Measurements from ENCODE around the gene NEXN. TPM values are rescaled to one million over a fixed set of nuclear protein-coding genes. Genes with fewer than 3 reads are reported as not detected.

NEXN gene
- total and polyA plus RNA-seq, 2 of the 8 experiments (the other 6 are each of a cell fraction or from before 2014, with no cell fraction given), result 0.20 to 2.9 TPM

- no peaks in the 10 kb centered on the region for H3K4me1 ChIP-seq (replicated peaks in 1 of 4; ENCODE audit: control insufficient read depth in 3 of 4, insufficient read depth in 4 of 4, low read length in 3 of 4)
- no peaks in the 10 kb centered on the region for H3K27me3 ChIP-seq (replicated peaks in 1 of 4; ENCODE audit: control insufficient read depth in 3 of 4, extremely low read depth in 1 of 4, insufficient read depth in 3 of 4, low read length in 3 of 4)
- WGBS, 2 experiments (ENCODE audit: extremely low coverage in 1 of 2, insufficient coverage in 1 of 2, insufficient read length in 1 of 2, insufficient replicate concordance in 2 of 2, low coverage in 1 of 2, low lambda C conversion rate in 2 of 2, missing lambda C conversion rate in 1 of 2), result 100% methylated on average over 1 of the region's 1 CpG; no CpG with 5 or more reads in 1 of the 2 experiments
- no peak overlapping the region for H2AFZ ChIP-seq (ENCODE audit: low read length)
- no peak overlapping the region for H3K18ac ChIP-seq (ENCODE audit: extremely low read depth, low read length)
- no peak overlapping the region for H4K5ac ChIP-seq (ENCODE audit: insufficient read length, low read depth, low read length)
- H3K9me3 ChIP-seq (ENCODE audit: insufficient read depth in 2 of 2, low read depth in 1 of 2, low read length in 1 of 2), result no peaks in the 10 kb centered on the region
- H3K4me3 ChIP-seq (ENCODE audit: extremely low read depth in 1 of 4, insufficient read depth in 2 of 4, low read depth in 3 of 4, low read length in 4 of 4), result no peak overlapping the region
- DNase-seq (ENCODE audit: low read depth in 1 of 2, low spot score in 2 of 2) (no peak), FAIRE-seq (no peak)
- H3K36me3 ChIP-seq (ENCODE audit: control insufficient read depth in 2 of 4, insufficient read depth in 4 of 4, low read length in 3 of 4), result no peaks in the 10 kb centered on the region
- ChIA-PET POLR2A (ENCODE audit: partially characterized antibody) (no interaction called here), CTCF (ENCODE audit: partially characterized antibody) (no interaction called here)
- no peak overlapping the region for H3K14ac ChIP-seq (ENCODE audit: insufficient read length)
- no peak overlapping the region for H3K23ac ChIP-seq (ENCODE audit: insufficient read length)
- H3K79me1 ChIP-seq (ENCODE audit: low read depth, low read length), result no peaks in the 10 kb centered on the region
- no peak overlapping the region for H3K56ac ChIP-seq (replicated peaks; ENCODE audit: insufficient read length, low read depth, low read length)
- no peaks in the 10 kb centered on the region for H3K79me2 ChIP-seq (ENCODE audit: control insufficient read depth in 1 of 2, insufficient read depth in 2 of 2, low read length in 2 of 2)
- H3K4ac ChIP-seq (replicated peaks; ENCODE audit: insufficient read length, low read depth, low read length), result no peak overlapping the region
- no peak overlapping the region for H3K4me2 ChIP-seq (ENCODE audit: insufficient read depth in 1 of 2, low read depth in 2 of 2, low read length in 2 of 2)
- H2BK120ac ChIP-seq (replicated peaks; ENCODE audit: low read depth, low read length), result no peak overlapping the region
- H3K27ac ChIP-seq (ENCODE audit: low read depth, low read length), result no peak overlapping the region
- no peak overlapping the region for H4K8ac ChIP-seq (ENCODE audit: extremely low read depth, insufficient read depth, low read length)
- no peak overlapping the region for H2BK15ac ChIP-seq (ENCODE audit: low read length)
- H3K9ac ChIP-seq (replicated peaks in 1 of 4; ENCODE audit: extremely low read depth in 1 of 4, low read depth in 3 of 4, low read length in 3 of 4), result no peak overlapping the region
- H2BK12ac ChIP-seq (ENCODE audit: low read depth, low read length), result no peak overlapping the region
- no peaks in the 10 kb centered on the region for H3K23me2 ChIP-seq (ENCODE audit: low read depth, low read length)
- no peak overlapping the region for H2BK5ac ChIP-seq (ENCODE audit: low read depth, low read length)
- H4K91ac ChIP-seq (replicated peaks; ENCODE audit: insufficient read length, low read length), result no peak overlapping the region
- no peak overlapping the region for H2BK20ac ChIP-seq (ENCODE audit: low read length)
- no peaks in the 10 kb centered on the region for H4K20me1 ChIP-seq (replicated peaks in 1 of 2; ENCODE audit: control insufficient read depth in 1 of 2, insufficient read depth in 2 of 2, low read length in 2 of 2)
- H2AK5ac ChIP-seq (ENCODE audit: low read depth, low read length), result no peak overlapping the region
- TF ChIP-seq SIX5 (IDR thresholded peaks at IDR 0.05; ENCODE audit: low read depth, low read length), result no peak
- no peak for TF ChIP-seq NANOG (IDR thresholded peaks at IDR 0.05; ENCODE audit: insufficient read depth, low read depth, low read length, poor library complexity, severe bottlenecking)
- TF ChIP-seq CBX5 (IDR thresholded peaks at IDR 0.05; ENCODE audit: low read depth, low read length), result no peak
- TF ChIP-seq SP4 (IDR thresholded peaks at IDR 0.05; ENCODE audit: low read length), result no peak
- TF ChIP-seq BRCA1 (IDR thresholded peaks at IDR 0.05; ENCODE audit: low read depth, low read length), result no peak
- TF ChIP-seq BACH1 (IDR thresholded peaks at IDR 0.05; ENCODE audit: low read length), result no peak
- TF ChIP-seq JUN (IDR thresholded peaks at IDR 0.05; ENCODE audit: low read depth, low read length), result no peak
- no peak for TF ChIP-seq KDM4A (IDR thresholded peaks at IDR 0.05; ENCODE audit: low read depth, low read length, severe bottlenecking)
- TF ChIP-seq MAX (IDR thresholded peaks at IDR 0.05), result no peak
- no peak for TF ChIP-seq RAD21 (IDR thresholded peaks at IDR 0.05 in 1 of 2, conservative IDR thresholded peaks at IDR 0.05 in 1 of 2; ENCODE audit: low read depth in 2 of 2, low read length in 2 of 2)
- no peak for TF ChIP-seq TAF7 (optimal IDR thresholded peaks at IDR 0.05; ENCODE audit: borderline replicate concordance, low read depth, low read length)
- TF ChIP-seq ATF3 (IDR thresholded peaks at IDR 0.05; ENCODE audit: insufficient read depth, low read depth, low read length), result no peak
- TF ChIP-seq NRF1 (IDR thresholded peaks at IDR 0.05; ENCODE audit: low read depth, low read length), result no peak
Observed at GRCh38 chr1:77850082-77850481, 38.3 kb upstream of the NEXN start.
